ENCODE results near the gene DCST1. TPM values are rescaled to one million over a fixed set of nuclear protein-coding genes. Genes with fewer than 3 reads are reported as not detected.

The DCST1 gene
- total and polyA plus RNA-seq, 2 of the 8 experiments (the other 6 are each of a cell fraction or from before 2014, with no cell fraction given) = not detected

DNA sequence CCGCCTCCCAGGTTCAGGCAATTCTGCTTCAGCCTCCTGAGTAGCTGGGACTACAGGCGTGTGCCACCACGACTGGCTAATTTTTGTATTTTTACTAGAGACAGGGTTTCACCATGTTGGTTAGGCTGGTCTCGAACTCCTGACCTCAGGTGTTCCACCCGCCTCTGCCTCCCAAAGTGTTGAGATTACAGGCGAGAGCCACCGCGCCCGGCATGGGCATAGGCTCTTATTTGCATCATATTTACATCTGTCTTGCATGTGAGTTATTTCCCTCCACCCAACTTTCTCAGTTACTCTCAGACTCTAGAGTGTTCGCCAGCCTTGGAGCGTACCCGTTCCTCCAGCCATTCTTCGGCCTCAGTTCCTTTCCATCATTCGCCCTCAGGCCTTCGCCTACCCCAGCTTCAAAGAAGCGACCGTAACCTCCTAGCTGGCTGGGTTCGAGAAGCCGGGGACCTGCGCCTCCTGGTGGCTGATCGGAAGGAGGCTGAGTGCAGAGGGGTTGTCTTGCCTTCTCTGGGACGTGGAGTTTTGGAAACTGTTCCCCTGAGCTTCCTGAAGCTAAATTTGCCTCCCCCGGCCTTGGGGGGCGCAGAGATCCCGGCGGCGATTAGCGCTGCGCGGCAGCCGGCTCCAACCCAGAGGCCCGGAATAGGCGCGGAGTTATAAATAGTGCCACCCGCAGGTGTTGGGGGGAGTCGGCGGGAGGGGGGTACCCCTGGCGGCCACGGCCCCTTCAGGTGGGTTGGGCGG, 34.6 kb upstream of the DCST1 start (continued):
- TF ChIP-seq, protein P1, sequence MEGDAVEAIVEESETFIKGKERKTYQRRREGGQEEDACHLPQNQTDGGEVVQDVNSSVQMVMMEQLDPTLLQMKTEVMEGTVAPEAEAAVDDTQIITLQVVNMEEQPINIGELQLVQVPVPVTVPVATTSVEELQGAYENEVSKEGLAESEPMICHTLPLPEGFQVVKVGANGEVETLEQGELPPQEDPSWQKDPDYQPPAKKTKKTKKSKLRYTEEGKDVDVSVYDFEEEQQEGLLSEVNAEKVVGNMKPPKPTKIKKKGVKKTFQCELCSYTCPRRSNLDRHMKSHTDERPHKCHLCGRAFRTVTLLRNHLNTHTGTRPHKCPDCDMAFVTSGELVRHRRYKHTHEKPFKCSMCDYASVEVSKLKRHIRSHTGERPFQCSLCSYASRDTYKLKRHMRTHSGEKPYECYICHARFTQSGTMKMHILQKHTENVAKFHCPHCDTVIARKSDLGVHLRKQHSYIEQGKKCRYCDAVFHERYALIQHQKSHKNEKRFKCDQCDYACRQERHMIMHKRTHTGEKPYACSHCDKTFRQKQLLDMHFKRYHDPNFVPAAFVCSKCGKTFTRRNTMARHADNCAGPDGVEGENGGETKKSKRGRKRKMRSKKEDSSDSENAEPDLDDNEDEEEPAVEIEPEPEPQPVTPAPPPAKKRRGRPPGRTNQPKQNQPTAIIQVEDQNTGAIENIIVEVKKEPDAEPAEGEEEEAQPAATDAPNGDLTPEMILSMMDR (IDR thresholded peaks at IDR 0.05; ENCODE audit: control extremely low read depth in 1 of 3, insufficient read depth in 1 of 3, low read depth in 1 of 3, low read length in 3 of 3) = peak in 2 of 3 experiments; percentile 91 to 96; a peak in 3 of 4 replicates
- TF ChIP-seq YY1 (IDR thresholded peaks at IDR 0.05; ENCODE audit: low read depth, low read length) = no peak
- peak; percentile 80 for TF ChIP-seq TAF7 (optimal IDR thresholded peaks at IDR 0.05; ENCODE audit: borderline replicate concordance, low read depth, low read length)
- TF ChIP-seq EP300 (IDR thresholded peaks at IDR 0.05; ENCODE audit: borderline replicate concordance in 1 of 2, low read depth in 2 of 2, low read length in 2 of 2) = no peak
- peak; percentile 17 for TF ChIP-seq KDM4A (IDR thresholded peaks at IDR 0.05; ENCODE audit: low read depth, low read length, severe bottlenecking)
- peak; percentile 76 for TF ChIP-seq TBP (IDR thresholded peaks at IDR 0.05; ENCODE audit: low read depth, low read length)
- TF ChIP-seq SRF (IDR thresholded peaks at IDR 0.05; ENCODE audit: low read depth, low read length) = no peak
- TF ChIP-seq, protein P2, sequence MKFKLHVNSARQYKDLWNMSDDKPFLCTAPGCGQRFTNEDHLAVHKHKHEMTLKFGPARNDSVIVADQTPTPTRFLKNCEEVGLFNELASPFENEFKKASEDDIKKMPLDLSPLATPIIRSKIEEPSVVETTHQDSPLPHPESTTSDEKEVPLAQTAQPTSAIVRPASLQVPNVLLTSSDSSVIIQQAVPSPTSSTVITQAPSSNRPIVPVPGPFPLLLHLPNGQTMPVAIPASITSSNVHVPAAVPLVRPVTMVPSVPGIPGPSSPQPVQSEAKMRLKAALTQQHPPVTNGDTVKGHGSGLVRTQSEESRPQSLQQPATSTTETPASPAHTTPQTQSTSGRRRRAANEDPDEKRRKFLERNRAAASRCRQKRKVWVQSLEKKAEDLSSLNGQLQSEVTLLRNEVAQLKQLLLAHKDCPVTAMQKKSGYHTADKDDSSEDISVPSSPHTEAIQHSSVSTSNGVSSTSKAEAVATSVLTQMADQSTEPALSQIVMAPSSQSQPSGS (IDR thresholded peaks at IDR 0.05; ENCODE audit: low read length) = no peak
- no peak for TF ChIP-seq HDAC2 (IDR thresholded peaks at IDR 0.05; ENCODE audit: borderline replicate concordance in 1 of 2, low read depth in 2 of 2, low read length in 2 of 2)
- no peak for TF ChIP-seq SAP30 (IDR thresholded peaks at IDR 0.05; ENCODE audit: insufficient read depth, insufficient replicate concordance, low read length)
- TF ChIP-seq BACH1 (IDR thresholded peaks at IDR 0.05; ENCODE audit: low read length) = no peak
- TF ChIP-seq RAD21 (IDR thresholded peaks at IDR 0.05 in 1 of 2, conservative IDR thresholded peaks at IDR 0.05 in 1 of 2; ENCODE audit: low read depth in 2 of 2, low read length in 2 of 2) = peak; percentile 63 to 76
- TF ChIP-seq, protein P3, sequence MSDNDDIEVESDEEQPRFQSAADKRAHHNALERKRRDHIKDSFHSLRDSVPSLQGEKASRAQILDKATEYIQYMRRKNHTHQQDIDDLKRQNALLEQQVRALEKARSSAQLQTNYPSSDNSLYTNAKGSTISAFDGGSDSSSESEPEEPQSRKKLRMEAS (IDR thresholded peaks at IDR 0.05) = peak; percentile 37; the same call in 1 of the 2 replicates
- peak; percentile 45; the same call in 1 of the 2 replicates for TF ChIP-seq TAF1 (IDR thresholded peaks at IDR 0.05; ENCODE audit: low read depth, low read length)
- peak; percentile 47; the same call in 1 of the 2 replicates for TF ChIP-seq CHD2 (IDR thresholded peaks at IDR 0.05; ENCODE audit: low read length)
- no peak for TF ChIP-seq JUND (IDR thresholded peaks at IDR 0.05; ENCODE audit: low read length)
